HL-60 (cell line): ENCODE measurements around the gene COMP.

Source experiments
- DNase-seq, 2 experiments: peaks; one replicate each; pipeline ENCODE4 v3.0.0-alpha.2; 2010 to 2020; ENCODE audit warnings: low read depth in 1 of 2, low spot score in 1 of 2
- H3K27ac ChIP-seq: fragments of 250-450 bp; sonication (Bioruptor Pico); replicated peaks from 2 replicates; pipeline ENCODE4 v1.5.1; 2020; ENCODE audit warnings: mild to moderate bottlenecking, moderate library complexity
- H3K27me3 ChIP-seq: fragments of 250-450 bp; sonication (Bioruptor Pico); 2 replicates; pipeline ENCODE4 v1.5.1; 2021; ENCODE audit warnings: mild to moderate bottlenecking, moderate library complexity; ENCODE audit not compliant: insufficient read depth, poor library complexity, severe bottlenecking
- H3K4me3 ChIP-seq: replicated peaks from 2 replicates; pipeline ENCODE4 v1.5.1; 2011; ENCODE audit warnings: mild to moderate bottlenecking, control low read depth, low read length; ENCODE audit not compliant: insufficient read depth
- CTCF ChIP-seq: IDR thresholded peaks from one replicate; pipeline ENCODE4 v1.5.1; 2011; ENCODE audit warnings: low read length, control low read depth, inconsistent platforms; ENCODE audit not compliant: insufficient read depth
- GABPA ChIP-seq: IDR thresholded peaks from 2 replicates; pipeline ENCODE4 v1.6.1; 2012; ENCODE audit warnings: low read depth
- POLR2AphosphoS5 ChIP-seq: IDR thresholded peaks from 2 replicates; pipeline ENCODE4 v1.6.1; 2012; ENCODE audit warnings: low read depth
- REST ChIP-seq: IDR thresholded peaks from 2 replicates; pipeline ENCODE4 v1.6.1; 2012; ENCODE audit warnings: low read depth; ENCODE audit not compliant: insufficient replicate concordance
- SPI1 ChIP-seq: IDR thresholded peaks from 2 replicates; pipeline ENCODE4 v1.6.1; 2012; ENCODE audit warnings: low read depth, mild to moderate bottlenecking, borderline replicate concordance

The COMP gene

GRCh38 chr19:18770663-18771327 is 20.3 kb downstream of the COMP start:
- no peaks in the 10 kb centered on the region for H3K27me3 ChIP-seq
- no peak overlapping the region for H3K4me3 ChIP-seq
- TF ChIP-seq CTCF (no peak), SPI1 (no peak), GABPA (no peak), REST (no peak), POLR2AphosphoS5 (no peak)
- no peak for DNase-seq
- H3K27ac ChIP-seq, result no peak overlapping the region

- TF ChIP-seq CTCF, result no peak
- no peak for TF ChIP-seq GABPA
- TF ChIP-seq POLR2AphosphoS5, result no peak
- no peak for TF ChIP-seq REST
- TF ChIP-seq SPI1, result no peak
- Histone ChIP-seq H3K27me3 (no peaks in the 10 kb centered on the region), H3K27ac (no peak overlapping the region), H3K4me3 (no peak overlapping the region)
- DNase-seq, result no peak
These were observed 21.0 kb downstream of the COMP start for GRCh38 chr19:18769989-18770528.

GRCh38 chr19:18768997-18769891 is 21.9 kb downstream of the COMP start:
- DNase-seq, result no peak
- no peaks in the 10 kb centered on the region for H3K27me3 ChIP-seq
- no peak overlapping the region for H3K27ac ChIP-seq
- TF ChIP-seq SPI1 (no peak), REST (no peak), POLR2AphosphoS5 (no peak), CTCF (no peak), GABPA (no peak)
- H3K4me3 ChIP-seq, result no peak overlapping the region
